GM23338 (cell line): ENCODE measurements around the gene KLK1. TPM values are rescaled to one million over a fixed set of nuclear protein-coding genes. Genes with fewer than 3 reads are reported as not detected.

Experiments used
- ATAC-seq: fragments of 200-7000 bp; cut with Tn5 transposase; 3 replicates; pipeline ENCODE4 v1.9.1; 2020
- DNase-seq: peaks from one replicate; pipeline ENCODE4 v3.0.0-alpha.2; 2015; ENCODE audit warnings: low spot score
- H2AFZ ChIP-seq: fragments of 200-600 bp; sonication (generic); 2 replicates; pipeline ENCODE4 v1.8.0; 2016; ENCODE audit warnings: antibody characterized with exemption, mild to moderate bottlenecking, moderate library complexity
- H3F3A ChIP-seq: fragments of 200-600 bp; sonication (generic); replicated peaks from 2 replicates; pipeline ENCODE4 v1.8.0; 2017; ENCODE audit warnings: antibody characterized with exemption, mixed run types, low read depth
- H3K27ac ChIP-seq: fragments of 200-600 bp; sonication (generic); 2 replicates; pipeline ENCODE4 v1.6.1; 2016; ENCODE audit warnings: low read depth
- H3K27me3 ChIP-seq: fragments of 200-600 bp; sonication (generic); 2 replicates; pipeline ENCODE4 v1.8.0; 2016; ENCODE audit warnings: mild to moderate bottlenecking, mixed run types, moderate library complexity; ENCODE audit not compliant: insufficient read depth
- H3K36me3 ChIP-seq: fragments of 200-600 bp; sonication (generic); 2 replicates; pipeline ENCODE4 v1.8.0; 2016; ENCODE audit warnings: mild to moderate bottlenecking; ENCODE audit not compliant: insufficient read depth
- H3K4me1 ChIP-seq: fragments of 200-600 bp; sonication (generic); 2 replicates; pipeline ENCODE4 v1.8.0; 2016; ENCODE audit warnings: mild to moderate bottlenecking, moderate library complexity; ENCODE audit not compliant: insufficient read depth
- H3K4me2 ChIP-seq: fragments of 200-600 bp; sonication (generic); 2 replicates; pipeline ENCODE4 v1.7.1; 2017; ENCODE audit warnings: mixed run types
- H3K4me3 ChIP-seq: fragments of 200-600 bp; sonication (generic); 2 replicates; pipeline ENCODE4 v1.6.1; 2016; ENCODE audit warnings: mixed run types
- H3K79me2 ChIP-seq: fragments of 200-600 bp; sonication (generic); replicated peaks from 2 replicates; pipeline ENCODE4 v1.8.0; 2017; ENCODE audit warnings: mild to moderate bottlenecking; ENCODE audit not compliant: insufficient read depth
- H3K9me2 ChIP-seq: fragments of 200-600 bp; sonication (generic); 2 replicates; pipeline ENCODE4 v1.8.0; 2017; ENCODE audit not compliant: insufficient read depth
- H4K20me1 ChIP-seq: fragments of 200-600 bp; sonication (generic); replicated peaks from 2 replicates; pipeline ENCODE4 v1.8.0; 2017; ENCODE audit warnings: mild to moderate bottlenecking; ENCODE audit not compliant: insufficient read depth
- H3K27ac Mint-ChIP-seq: 2 replicates; pipeline ENCODE4 v1.8.0; 2020; ENCODE audit warnings: inconsistent platforms, mild to moderate bottlenecking, moderate library complexity, mixed read lengths
- H3K27me3 Mint-ChIP-seq: 3 replicates; pipeline ENCODE4 v1.8.0; 2022; ENCODE audit warnings: low read depth, mild to moderate bottlenecking, moderate library complexity, mixed read lengths, inconsistent platforms; ENCODE audit not compliant: insufficient read depth, poor library complexity
- H3K36me3 Mint-ChIP-seq: 3 replicates; pipeline ENCODE4 v1.8.0; 2021; ENCODE audit warnings: low read depth, mild to moderate bottlenecking, inconsistent platforms, moderate library complexity, mixed read lengths
- H3K4me1 Mint-ChIP-seq: 3 replicates; pipeline ENCODE4 v1.8.0; 2020; ENCODE audit warnings: mild to moderate bottlenecking, inconsistent platforms, mixed read lengths
- H3K4me3 Mint-ChIP-seq: 3 replicates; pipeline ENCODE4 v1.8.0; 2021; ENCODE audit warnings: moderate library complexity, mild to moderate bottlenecking, inconsistent platforms, mixed read lengths
- H3K9me3 Mint-ChIP-seq: 3 replicates; pipeline ENCODE4 v1.8.0; 2020; ENCODE audit warnings: moderate library complexity, mild to moderate bottlenecking, inconsistent platforms, mixed read lengths
- CREB1 ChIP-seq: fragments of 250-450 bp; sonication (Bioruptor Pico); IDR thresholded peaks from 2 replicates; pipeline ENCODE4 v1.5.0; 2020; ENCODE audit warnings: low read depth, mild to moderate bottlenecking, moderate library complexity
- EZH2 ChIP-seq: fragments of 200-600 bp; sonication (generic); IDR thresholded peaks from one replicate; pipeline ENCODE4 v1.8.0; 2017; ENCODE audit warnings: antibody characterized with exemption, mild to moderate bottlenecking, low read depth; ENCODE audit not compliant: unreplicated experiment
- EZH2phosphoT487 ChIP-seq: fragments of 200-600 bp; sonication (generic); IDR thresholded peaks from one replicate; pipeline ENCODE4 v1.8.1; 2018; ENCODE audit warnings: antibody characterized with exemption; ENCODE audit not compliant: unreplicated experiment
- JUNB ChIP-seq: IDR thresholded peaks from one replicate; pipeline ENCODE4 v1.6.1; 2016; ENCODE audit warnings: antibody characterized with exemption; ENCODE audit not compliant: unreplicated experiment
- NANOG ChIP-seq: IDR thresholded peaks from 2 replicates; pipeline ENCODE4 v1.6.1; 2016; ENCODE audit warnings: antibody characterized with exemption, borderline replicate concordance
- POLR2AphosphoS5 ChIP-seq: IDR thresholded peaks from 2 replicates; pipeline ENCODE4 v1.6.1; 2016; ENCODE audit warnings: antibody characterized with exemption, low read depth
- STAT1 ChIP-seq: IDR thresholded peaks from one replicate; pipeline ENCODE4 v1.6.1; 2016; ENCODE audit warnings: antibody characterized with exemption; ENCODE audit not compliant: unreplicated experiment
- ZNF114 ChIP-seq: fragments of 250-450 bp; sonication (Bioruptor Pico); IDR thresholded peaks from 2 replicates; pipeline ENCODE4 v1.5.0; 2020; ENCODE audit warnings: mild to moderate bottlenecking, moderate library complexity
- ZNF331 ChIP-seq: fragments of 250-450 bp; sonication (Bioruptor Pico); IDR thresholded peaks from 2 replicates; pipeline ENCODE4 v1.5.0; 2020; ENCODE audit warnings: low read depth, mild to moderate bottlenecking, moderate library complexity
- polyA plus RNA-seq: library from polyadenylated mRNA; unstranded; fragments of >200 nt; fragmentation: Nextera tagmentation; extraction: Ambion mirVana; gene quantifications from 2 replicates; pipeline ENCODE4 v1.2.1, GENCODE V29; 2016
- total RNA-seq: library from RNA; depleted of rRNA; stranded (reverse); fragments of >200 nt; shearing (Covaris generic); gene quantifications from 2 replicates; pipeline ENCODE4 v1.2.3, GENCODE V29; 2014
- TF ChIP-seq, protein P1 (sequence below): IDR thresholded peaks from 2 replicates; pipeline ENCODE4 v1.6.1; 2016; ENCODE audit warnings: antibody characterized with exemption
- TF ChIP-seq, protein P2 (sequence below): fragments of 250-450 bp; sonication (Bioruptor Pico); IDR thresholded peaks from 2 replicates; pipeline ENCODE4 v1.5.0; 2020; ENCODE audit warnings: mild to moderate bottlenecking, moderate library complexity
- TF ChIP-seq, protein P3 (sequence below), 2 experiments: fragments of 200-600 bp in 1 of 2; sonication (generic) in 1 of 2; conservative IDR thresholded peaks; 2 replicates each; pipeline versions ENCODE4 v1.5.1 to v1.6.1; 2016 to 2017; ENCODE audit warnings: antibody characterized with exemption in 2 of 2, low read depth in 2 of 2, mild to moderate bottlenecking in 2 of 2, moderate library complexity in 1 of 2
- TF ChIP-seq, protein P4 (sequence below): IDR thresholded peaks from one replicate; pipeline ENCODE4 v1.6.1; 2018; ENCODE audit warnings: antibody characterized with exemption; ENCODE audit not compliant: unreplicated experiment

The KLK1 gene
- total and polyA plus RNA-seq, 2 experiments from 2014 or later, result 0.31 to 3.0 TPM

DNA sequence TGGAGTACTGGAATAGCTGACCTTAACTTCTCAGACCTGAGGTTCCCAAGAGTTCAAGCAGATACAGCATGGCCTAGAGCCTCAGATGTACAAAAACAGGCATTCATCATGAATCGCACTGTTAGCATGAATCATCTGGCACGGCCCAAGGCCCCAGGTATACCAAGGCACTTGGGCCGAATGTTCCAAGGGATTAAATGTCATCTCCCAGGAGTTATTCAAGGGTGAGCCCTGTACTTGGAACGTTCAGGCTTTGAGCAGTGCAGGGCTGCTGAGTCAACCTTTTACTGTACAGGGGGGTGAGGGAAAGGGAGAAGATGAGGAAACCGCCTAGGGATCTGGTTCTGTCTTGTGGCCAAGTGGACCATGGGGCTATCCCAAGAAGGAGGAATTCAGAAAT, 37.4 kb upstream of the KLK1 start:
- Histone ChIP-seq H3K4me3 (no peak overlapping the region), H3K79me2 (no peaks in the 10 kb centered on the region), H3K4me1 (peaks cover 12% of the 10 kb centered on the region), H3K27me3 (no peaks in the 10 kb centered on the region), H3K27ac (no peak overlapping the region), H3K36me3 (no peaks in the 10 kb centered on the region), H4K20me1 (no peaks in the 10 kb centered on the region), H3K4me2 (no peak overlapping the region), H3K9me2 (no peaks in the 10 kb centered on the region), H3F3A (no peaks in the 10 kb centered on the region), H2AFZ (no peak overlapping the region)
- no peak for ATAC-seq
- no peak for DNase-seq
- Mint-ChIP-seq H3K27me3 (peaks cover 9% of the 10 kb centered on the region), H3K36me3 (peaks cover 23% of the 10 kb centered on the region), H3K27ac (no peak overlapping the region), H3K9me3 (peaks cover 84% of the 10 kb centered on the region), H3K4me1 (no peaks in the 10 kb centered on the region; the same call in 2 of the 3 replicates), H3K4me3 (no peak overlapping the region)
- TF ChIP-seq ZNF114 (CRISPR knock-in tag) (no peak), CREB1 (CRISPR knock-in tag) (no peak), EZH2phosphoT487 (no peak), STAT1 (no peak), EZH2 (no peak), POLR2AphosphoS5 (no peak), JUNB (no peak), NANOG (no peak), ZNF331 (no peak)
- TF ChIP-seq, protein P1, sequence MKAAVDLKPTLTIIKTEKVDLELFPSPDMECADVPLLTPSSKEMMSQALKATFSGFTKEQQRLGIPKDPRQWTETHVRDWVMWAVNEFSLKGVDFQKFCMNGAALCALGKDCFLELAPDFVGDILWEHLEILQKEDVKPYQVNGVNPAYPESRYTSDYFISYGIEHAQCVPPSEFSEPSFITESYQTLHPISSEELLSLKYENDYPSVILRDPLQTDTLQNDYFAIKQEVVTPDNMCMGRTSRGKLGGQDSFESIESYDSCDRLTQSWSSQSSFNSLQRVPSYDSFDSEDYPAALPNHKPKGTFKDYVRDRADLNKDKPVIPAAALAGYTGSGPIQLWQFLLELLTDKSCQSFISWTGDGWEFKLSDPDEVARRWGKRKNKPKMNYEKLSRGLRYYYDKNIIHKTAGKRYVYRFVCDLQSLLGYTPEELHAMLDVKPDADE, result no peak
- TF ChIP-seq, protein P2, sequence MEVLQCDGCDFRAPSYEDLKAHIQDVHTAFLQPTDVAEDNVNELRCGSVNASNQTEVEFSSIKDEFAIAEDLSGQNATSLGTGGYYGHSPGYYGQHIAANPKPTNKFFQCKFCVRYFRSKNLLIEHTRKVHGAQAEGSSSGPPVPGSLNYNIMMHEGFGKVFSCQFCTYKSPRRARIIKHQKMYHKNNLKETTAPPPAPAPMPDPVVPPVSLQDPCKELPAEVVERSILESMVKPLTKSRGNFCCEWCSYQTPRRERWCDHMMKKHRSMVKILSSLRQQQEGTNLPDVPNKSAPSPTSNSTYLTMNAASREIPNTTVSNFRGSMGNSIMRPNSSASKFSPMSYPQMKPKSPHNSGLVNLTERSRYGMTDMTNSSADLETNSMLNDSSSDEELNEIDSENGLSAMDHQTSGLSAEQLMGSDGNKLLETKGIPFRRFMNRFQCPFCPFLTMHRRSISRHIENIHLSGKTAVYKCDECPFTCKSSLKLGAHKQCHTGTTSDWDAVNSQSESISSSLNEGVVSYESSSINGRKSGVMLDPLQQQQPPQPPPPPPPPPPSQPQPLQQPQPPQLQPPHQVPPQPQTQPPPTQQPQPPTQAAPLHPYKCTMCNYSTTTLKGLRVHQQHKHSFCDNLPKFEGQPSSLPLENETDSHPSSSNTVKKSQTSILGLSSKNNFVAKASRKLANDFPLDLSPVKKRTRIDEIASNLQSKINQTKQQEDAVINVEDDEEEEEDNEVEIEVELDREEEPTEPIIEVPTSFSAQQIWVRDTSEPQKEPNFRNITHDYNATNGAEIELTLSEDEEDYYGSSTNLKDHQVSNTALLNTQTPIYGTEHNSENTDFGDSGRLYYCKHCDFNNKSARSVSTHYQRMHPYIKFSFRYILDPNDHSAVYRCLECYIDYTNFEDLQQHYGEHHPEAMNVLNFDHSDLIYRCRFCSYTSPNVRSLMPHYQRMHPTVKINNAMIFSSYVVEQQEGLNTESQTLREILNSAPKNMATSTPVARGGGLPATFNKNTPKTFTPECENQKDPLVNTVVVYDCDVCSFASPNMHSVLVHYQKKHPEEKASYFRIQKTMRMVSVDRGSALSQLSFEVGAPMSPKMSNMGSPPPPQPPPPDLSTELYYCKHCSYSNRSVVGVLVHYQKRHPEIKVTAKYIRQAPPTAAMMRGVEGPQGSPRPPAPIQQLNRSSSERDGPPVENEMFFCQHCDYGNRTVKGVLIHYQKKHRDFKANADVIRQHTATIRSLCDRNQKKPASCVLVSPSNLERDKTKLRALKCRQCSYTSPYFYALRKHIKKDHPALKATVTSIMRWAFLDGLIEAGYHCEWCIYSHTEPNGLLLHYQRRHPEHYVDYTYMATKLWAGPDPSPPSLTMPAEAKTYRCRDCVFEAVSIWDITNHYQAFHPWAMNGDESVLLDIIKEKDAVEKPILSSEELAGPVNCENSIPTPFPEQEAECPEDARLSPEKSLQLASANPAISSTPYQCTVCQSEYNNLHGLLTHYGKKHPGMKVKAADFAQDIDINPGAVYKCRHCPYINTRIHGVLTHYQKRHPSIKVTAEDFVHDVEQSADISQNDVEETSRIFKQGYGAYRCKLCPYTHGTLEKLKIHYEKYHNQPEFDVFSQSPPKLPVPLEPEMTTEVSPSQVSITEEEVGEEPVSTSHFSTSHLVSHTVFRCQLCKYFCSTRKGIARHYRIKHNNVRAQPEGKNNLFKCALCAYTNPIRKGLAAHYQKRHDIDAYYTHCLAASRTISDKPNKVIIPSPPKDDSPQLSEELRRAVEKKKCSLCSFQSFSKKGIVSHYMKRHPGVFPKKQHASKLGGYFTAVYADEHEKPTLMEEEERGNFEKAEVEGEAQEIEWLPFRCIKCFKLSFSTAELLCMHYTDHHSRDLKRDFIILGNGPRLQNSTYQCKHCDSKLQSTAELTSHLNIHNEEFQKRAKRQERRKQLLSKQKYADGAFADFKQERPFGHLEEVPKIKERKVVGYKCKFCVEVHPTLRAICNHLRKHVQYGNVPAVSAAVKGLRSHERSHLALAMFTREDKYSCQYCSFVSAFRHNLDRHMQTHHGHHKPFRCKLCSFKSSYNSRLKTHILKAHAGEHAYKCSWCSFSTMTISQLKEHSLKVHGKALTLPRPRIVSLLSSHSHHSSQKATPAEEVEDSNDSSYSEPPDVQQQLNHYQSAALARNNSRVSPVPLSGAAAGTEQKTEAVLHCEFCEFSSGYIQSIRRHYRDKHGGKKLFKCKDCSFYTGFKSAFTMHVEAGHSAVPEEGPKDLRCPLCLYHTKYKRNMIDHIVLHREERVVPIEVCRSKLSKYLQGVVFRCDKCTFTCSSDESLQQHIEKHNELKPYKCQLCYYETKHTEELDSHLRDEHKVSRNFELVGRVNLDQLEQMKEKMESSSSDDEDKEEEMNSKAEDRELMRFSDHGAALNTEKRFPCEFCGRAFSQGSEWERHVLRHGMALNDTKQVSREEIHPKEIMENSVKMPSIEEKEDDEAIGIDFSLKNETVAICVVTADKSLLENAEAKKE, result no peak
- TF ChIP-seq, protein P3, sequence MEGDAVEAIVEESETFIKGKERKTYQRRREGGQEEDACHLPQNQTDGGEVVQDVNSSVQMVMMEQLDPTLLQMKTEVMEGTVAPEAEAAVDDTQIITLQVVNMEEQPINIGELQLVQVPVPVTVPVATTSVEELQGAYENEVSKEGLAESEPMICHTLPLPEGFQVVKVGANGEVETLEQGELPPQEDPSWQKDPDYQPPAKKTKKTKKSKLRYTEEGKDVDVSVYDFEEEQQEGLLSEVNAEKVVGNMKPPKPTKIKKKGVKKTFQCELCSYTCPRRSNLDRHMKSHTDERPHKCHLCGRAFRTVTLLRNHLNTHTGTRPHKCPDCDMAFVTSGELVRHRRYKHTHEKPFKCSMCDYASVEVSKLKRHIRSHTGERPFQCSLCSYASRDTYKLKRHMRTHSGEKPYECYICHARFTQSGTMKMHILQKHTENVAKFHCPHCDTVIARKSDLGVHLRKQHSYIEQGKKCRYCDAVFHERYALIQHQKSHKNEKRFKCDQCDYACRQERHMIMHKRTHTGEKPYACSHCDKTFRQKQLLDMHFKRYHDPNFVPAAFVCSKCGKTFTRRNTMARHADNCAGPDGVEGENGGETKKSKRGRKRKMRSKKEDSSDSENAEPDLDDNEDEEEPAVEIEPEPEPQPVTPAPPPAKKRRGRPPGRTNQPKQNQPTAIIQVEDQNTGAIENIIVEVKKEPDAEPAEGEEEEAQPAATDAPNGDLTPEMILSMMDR (conservative IDR thresholded peaks at IDR 0.05; ENCODE audit: low read depth in 2 of 2), result no peak
- TF ChIP-seq, protein P4, sequence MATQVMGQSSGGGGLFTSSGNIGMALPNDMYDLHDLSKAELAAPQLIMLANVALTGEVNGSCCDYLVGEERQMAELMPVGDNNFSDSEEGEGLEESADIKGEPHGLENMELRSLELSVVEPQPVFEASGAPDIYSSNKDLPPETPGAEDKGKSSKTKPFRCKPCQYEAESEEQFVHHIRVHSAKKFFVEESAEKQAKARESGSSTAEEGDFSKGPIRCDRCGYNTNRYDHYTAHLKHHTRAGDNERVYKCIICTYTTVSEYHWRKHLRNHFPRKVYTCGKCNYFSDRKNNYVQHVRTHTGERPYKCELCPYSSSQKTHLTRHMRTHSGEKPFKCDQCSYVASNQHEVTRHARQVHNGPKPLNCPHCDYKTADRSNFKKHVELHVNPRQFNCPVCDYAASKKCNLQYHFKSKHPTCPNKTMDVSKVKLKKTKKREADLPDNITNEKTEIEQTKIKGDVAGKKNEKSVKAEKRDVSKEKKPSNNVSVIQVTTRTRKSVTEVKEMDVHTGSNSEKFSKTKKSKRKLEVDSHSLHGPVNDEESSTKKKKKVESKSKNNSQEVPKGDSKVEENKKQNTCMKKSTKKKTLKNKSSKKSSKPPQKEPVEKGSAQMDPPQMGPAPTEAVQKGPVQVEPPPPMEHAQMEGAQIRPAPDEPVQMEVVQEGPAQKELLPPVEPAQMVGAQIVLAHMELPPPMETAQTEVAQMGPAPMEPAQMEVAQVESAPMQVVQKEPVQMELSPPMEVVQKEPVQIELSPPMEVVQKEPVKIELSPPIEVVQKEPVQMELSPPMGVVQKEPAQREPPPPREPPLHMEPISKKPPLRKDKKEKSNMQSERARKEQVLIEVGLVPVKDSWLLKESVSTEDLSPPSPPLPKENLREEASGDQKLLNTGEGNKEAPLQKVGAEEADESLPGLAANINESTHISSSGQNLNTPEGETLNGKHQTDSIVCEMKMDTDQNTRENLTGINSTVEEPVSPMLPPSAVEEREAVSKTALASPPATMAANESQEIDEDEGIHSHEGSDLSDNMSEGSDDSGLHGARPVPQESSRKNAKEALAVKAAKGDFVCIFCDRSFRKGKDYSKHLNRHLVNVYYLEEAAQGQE, result no peak
